Femur (tissue), 1 donor: ENCODE results near the gene COL13A1.

Source experiments
- DNase-seq: peaks from one replicate; pipeline ENCODE4 v3.0.0-alpha.2; 2017

COL13A1 gene

DNA sequence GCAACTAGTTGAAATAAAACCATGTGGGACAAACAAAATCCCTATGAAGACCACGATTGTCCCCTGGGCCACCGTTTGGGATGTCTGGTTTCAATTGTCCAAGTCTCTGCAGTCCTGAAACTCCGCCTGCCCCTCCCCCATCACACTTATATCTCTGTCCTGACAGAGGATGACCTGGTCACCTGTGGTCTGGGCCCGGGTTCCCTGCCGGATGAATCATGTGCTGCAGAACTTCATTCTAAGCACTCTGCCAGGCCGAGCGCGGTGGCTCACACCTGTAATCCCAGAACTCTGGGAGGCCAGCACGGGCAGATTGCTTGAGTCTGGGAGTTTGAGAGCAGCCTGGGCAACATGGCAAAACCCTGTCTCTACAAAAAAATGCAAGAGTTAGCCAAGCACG, 91.1 kb downstream of the COL13A1 start:
- DNase-seq, result no peak

- DNase-seq, result no peak
These were observed 91.7 kb downstream of the COL13A1 start for GRCh38 chr10:69893271-69893900.

- DNase-seq, result no peak
These were observed 92.5 kb downstream of the COL13A1 start for GRCh38 chr10:69894156-69894555.

DNA sequence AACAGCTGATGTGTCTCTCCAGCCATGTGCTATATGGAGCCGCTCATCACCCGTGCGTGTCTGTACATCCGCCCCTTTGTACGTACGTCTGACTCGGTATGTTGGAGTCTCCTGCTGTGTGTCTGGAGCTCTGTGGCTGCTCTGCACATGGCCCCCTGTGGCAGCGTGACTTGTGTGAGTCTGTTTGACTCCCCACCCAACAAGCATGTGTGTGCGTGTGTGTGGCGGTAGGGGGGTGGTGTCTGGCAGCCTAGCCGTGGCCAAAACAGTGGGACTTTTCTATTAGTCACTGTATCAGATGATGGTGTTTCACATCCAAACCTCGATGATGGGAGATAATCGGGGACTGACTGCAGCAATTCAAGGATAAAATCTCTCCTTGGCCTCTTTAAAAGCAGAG, 94.1 kb downstream of the COL13A1 start:
- no peak for DNase-seq

- DNase-seq, result no peak
These were observed 95.0 kb downstream of the COL13A1 start for GRCh38 chr10:69896606-69897231.

- peak; percentile 47 for DNase-seq
These were observed 95.7 kb downstream of the COL13A1 start for GRCh38 chr10:69897432-69897831.

DNA sequence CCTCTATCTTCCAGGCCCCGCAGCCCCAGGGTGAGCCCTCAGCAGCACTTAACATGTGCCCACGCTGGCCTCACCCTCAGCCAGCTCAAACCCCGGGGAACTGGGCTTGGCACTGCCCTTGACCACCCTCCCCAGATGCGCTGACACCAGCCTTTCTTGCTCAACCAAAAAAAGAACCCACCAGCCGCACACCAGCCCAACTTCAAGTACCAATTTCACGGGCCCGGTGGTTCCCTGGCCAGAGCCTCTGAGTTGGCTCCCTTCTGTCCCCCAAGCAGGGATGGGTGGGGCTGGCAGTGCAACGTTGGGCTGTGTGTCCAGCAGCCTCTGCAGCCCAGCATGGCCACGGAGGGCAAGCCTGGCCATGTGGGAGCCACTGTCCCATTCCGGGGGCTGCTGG, 96.3 kb downstream of the COL13A1 start:
- DNase-seq, result peak; percentile 59

GRCh38 chr10:69898524-69898923, 96.8 kb downstream of the COL13A1 start:
- DNase-seq, result no peak

- no peak for DNase-seq
These were observed 97.2 kb downstream of the COL13A1 start for GRCh38 chr10:69898941-69899340.

GRCh38 chr10:69899727-69900595, 98.3 kb downstream of the COL13A1 start:
- DNase-seq, result no peak

- DNase-seq, result no peak
These were observed 99.3 kb downstream of the COL13A1 start for GRCh38 chr10:69901022-69901421.

- no peak for DNase-seq
These were observed 100.2 kb downstream of the COL13A1 start for GRCh38 chr10:69901628-69902505.

GRCh38 chr10:69902835-69903535, 101.3 kb downstream of the COL13A1 start:
- DNase-seq, result no peak

- no peak for DNase-seq
These were observed 102.8 kb downstream of the COL13A1 start for GRCh38 chr10:69904533-69904932.

- DNase-seq, result no peak
These were observed 104.7 kb downstream of the COL13A1 start for GRCh38 chr10:69906425-69906824.

DNA sequence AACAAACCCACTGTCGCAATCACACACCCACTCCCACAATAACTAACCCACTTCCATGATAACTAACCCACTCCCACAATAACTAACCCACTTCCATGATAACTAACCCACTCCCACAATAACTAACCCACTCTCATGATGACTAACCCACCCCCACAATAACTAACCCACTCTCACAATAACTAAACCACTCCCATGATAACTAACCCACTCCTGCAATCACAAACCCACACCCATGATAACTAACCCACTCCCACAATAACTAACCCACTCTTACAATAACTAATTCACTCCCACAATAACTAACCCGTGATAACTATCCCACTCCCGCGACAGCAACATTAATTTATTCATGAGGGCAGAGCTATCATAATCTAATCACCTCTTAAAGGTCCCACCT, 105.8 kb downstream of the COL13A1 start:
- DNase-seq, result no peak

DNA sequence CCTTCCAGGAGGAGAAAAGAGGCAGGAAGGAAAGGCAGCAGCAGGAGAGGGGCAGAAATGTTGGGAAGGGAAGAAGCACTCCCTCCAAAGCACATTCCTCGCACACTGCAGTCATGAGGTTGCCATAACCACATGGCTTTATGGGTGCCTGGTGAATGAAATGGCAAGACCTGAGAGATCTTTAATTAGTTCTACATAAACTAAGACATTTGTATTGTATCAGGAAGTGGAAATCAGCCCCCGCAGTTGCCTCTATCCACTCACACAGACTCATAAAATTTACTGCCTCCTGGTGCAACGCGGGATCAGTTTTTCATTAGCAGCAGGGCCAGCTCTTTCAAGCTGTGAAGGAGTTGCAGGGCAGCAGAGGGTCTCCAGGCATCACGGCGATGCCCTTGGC, 106.4 kb downstream of the COL13A1 start:
- no peak for DNase-seq

DNA sequence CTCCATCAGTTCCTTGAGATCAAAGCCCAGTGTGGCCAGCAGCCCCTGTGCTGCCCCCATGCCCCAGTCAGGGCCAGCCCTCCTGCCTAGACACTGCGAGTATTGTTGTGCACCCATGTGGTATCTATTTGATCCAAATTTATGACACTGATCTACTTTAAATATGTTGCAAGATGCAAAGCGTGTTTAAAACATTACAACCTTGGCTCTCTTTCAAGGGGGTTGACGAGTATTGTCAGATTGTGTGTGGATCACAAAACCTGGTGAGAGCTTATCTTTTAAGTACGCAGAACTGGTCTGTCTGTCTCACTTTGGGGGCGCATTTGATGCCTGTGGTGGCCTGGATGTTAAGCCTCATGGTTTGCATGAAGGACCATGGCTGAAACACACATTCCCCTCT, 108.9 kb downstream of the COL13A1 start:
- DNase-seq, result no peak

DNA sequence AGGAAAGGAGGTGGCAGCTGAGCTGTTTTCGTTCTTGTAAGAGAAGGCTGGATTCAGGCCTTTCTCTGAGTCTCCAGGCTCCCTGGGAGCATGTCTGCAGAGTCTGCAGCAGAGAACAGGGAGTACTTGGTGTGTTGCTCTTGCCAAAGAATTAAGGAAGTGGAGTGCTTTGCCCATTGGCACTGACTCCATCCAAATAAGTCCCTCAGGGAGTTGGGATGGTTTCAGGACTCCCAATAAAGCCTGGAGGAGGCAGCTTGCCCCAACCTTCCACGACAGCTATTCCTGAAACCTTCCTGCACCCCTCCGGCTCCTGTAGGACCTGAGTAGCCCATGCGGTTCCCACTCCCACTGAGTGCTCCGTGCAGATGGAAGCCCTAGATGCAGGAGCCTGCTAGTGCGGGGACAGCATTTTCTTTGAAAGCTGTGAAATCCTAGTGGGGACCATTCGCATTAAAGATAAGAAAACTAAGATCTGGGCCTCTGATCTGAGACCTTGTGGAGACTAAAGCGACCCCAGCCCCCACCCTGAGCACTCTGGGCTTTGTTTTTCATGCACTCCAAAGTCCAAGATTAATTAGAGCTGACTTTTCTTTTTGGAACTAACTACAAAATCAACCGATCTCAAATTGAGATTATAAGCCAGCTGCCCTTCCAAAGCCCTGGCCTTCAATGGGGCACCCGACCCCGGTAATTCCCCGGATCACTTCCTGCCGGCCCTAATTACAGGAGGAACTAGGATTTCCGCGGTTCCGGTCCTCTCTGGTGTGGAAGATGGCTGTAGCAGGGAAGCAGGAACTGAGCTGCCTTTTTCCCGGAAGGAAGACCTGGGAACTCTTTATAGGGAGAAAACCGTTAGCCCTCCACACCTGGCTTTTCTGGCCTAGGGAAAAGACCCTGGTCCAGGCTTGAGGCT, 110.2 kb downstream of the COL13A1 start:
- no peak for DNase-seq

DNA sequence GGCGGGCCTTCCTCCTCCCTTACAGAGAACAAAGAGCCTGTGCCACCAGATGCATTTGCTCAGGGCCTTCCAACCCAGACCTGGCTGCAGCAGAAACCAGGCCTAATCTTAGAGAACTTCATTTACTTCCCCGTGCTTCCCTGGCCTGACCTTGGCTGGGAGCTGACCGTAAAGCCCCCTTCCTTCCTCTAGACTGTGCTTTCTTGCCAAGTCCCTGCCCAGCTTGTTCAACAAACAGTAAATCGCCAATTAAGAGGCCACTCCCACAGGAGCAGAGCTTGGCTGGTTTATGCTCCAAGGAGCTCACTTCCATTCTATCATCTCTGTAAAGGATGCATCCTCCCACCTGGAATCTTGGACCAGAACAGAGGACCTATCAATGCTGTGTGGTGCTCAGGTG, 110.9 kb downstream of the COL13A1 start:
- DNase-seq, result no peak
